Measurements from ENCODE around the gene ANKRD23. TPM values are rescaled to one million over a fixed set of nuclear protein-coding genes. Genes with fewer than 3 reads are reported as not detected.

The ANKRD23 gene
- total and polyA plus RNA-seq, 2 of the 8 experiments (the other 6 are each of a cell fraction or from before 2014, with no cell fraction given) = 3.4 to 3.5 TPM

DNA sequence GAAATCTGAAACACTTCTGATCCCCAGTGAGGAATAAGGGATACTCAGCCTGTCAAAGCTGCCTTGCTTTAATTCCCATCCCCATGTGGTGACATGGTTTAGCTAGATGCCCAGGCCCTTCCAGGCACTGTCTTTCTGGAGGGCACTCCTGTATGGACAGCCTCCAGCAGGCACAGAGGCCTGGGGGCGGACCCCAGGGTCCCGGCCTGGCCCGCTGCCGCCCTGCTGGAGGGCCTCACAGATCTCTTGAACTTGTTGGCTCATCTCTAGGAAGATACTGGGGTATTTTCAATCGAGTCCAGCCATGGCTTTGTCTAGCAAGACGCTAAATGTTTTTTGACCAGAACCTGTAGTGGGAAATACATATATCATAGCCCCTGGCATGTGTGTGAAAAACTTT, 48.7 kb downstream of the ANKRD23 start:
- POLR2A ChIA-PET (ENCODE audit: partially characterized antibody) = no interaction called here
- H3K4me2 ChIP-seq (ENCODE audit: insufficient read depth in 1 of 2, low read depth in 2 of 2, low read length in 2 of 2) = no peak overlapping the region
- no peak overlapping the region for H2BK5ac ChIP-seq (ENCODE audit: low read depth, low read length)
- FAIRE-seq (no peak), DNase-seq (ENCODE audit: low read depth in 1 of 2, low spot score in 2 of 2) (no peak)
- no peak overlapping the region for H2BK120ac ChIP-seq (replicated peaks; ENCODE audit: low read depth, low read length)
- no peaks in the 10 kb centered on the region for H3K79me2 ChIP-seq (ENCODE audit: control insufficient read depth in 1 of 2, insufficient read depth in 2 of 2, low read length in 2 of 2)
- H3K36me3 ChIP-seq (ENCODE audit: control insufficient read depth in 2 of 4, insufficient read depth in 4 of 4, low read length in 3 of 4) = no peaks in the 10 kb centered on the region; a peak in 1 of 8 replicates
- H3K9me3 ChIP-seq (ENCODE audit: insufficient read depth in 2 of 2, low read depth in 1 of 2, low read length in 1 of 2) = no peaks in the 10 kb centered on the region
- H2BK20ac ChIP-seq (ENCODE audit: low read length) = no peak overlapping the region
- H3K27ac ChIP-seq (ENCODE audit: low read depth, low read length) = no peak overlapping the region
- H3K79me1 ChIP-seq (ENCODE audit: low read depth, low read length) = no peaks in the 10 kb centered on the region
- H2AK5ac ChIP-seq (ENCODE audit: low read depth, low read length) = no peak overlapping the region
- no peak overlapping the region for H4K5ac ChIP-seq (ENCODE audit: insufficient read length, low read depth, low read length)
- no peak overlapping the region for H3K14ac ChIP-seq (ENCODE audit: insufficient read length)
- H2AFZ ChIP-seq (ENCODE audit: low read length) = no peak overlapping the region
- H3K18ac ChIP-seq (ENCODE audit: extremely low read depth, low read length) = no peak overlapping the region
- no peaks in the 10 kb centered on the region for H4K20me1 ChIP-seq (replicated peaks in 1 of 2; ENCODE audit: control insufficient read depth in 1 of 2, insufficient read depth in 2 of 2, low read length in 2 of 2)
- H4K8ac ChIP-seq (ENCODE audit: extremely low read depth, insufficient read depth, low read length) = no peak overlapping the region
- no peak overlapping the region for H2BK12ac ChIP-seq (ENCODE audit: low read depth, low read length)
- H2BK15ac ChIP-seq (ENCODE audit: low read length) = no peak overlapping the region
- TF ChIP-seq FOSL1 (IDR thresholded peaks at IDR 0.05; ENCODE audit: insufficient read depth, low read depth, low read length) (no peak), SUZ12 (IDR thresholded peaks at IDR 0.05; ENCODE audit: low read length) (no peak), SIX5 (IDR thresholded peaks at IDR 0.05; ENCODE audit: low read depth, low read length) (no peak), KDM4A (IDR thresholded peaks at IDR 0.05; ENCODE audit: low read depth, low read length, severe bottlenecking) (no peak), BACH1 (IDR thresholded peaks at IDR 0.05; ENCODE audit: low read length) (no peak), CBX8 (IDR thresholded peaks at IDR 0.05; ENCODE audit: borderline replicate concordance, low read depth, low read length) (no peak), HDAC2 (IDR thresholded peaks at IDR 0.05; ENCODE audit: borderline replicate concordance in 1 of 2, low read depth in 2 of 2, low read length in 2 of 2) (no peak), YY1 (IDR thresholded peaks at IDR 0.05; ENCODE audit: low read depth, low read length) (no peak), TBP (IDR thresholded peaks at IDR 0.05; ENCODE audit: low read depth, low read length) (no peak), CTBP2 (IDR thresholded peaks at IDR 0.05; ENCODE audit: borderline replicate concordance, insufficient read depth, insufficient read length, low read length) (no peak), SRF (IDR thresholded peaks at IDR 0.05; ENCODE audit: low read depth, low read length) (no peak), BCL11A (IDR thresholded peaks at IDR 0.05; ENCODE audit: low read depth in 2 of 2, low read length in 2 of 2) (no peak)
- H3K23ac ChIP-seq (ENCODE audit: insufficient read length) = no peak overlapping the region
- no peak overlapping the region for H3K56ac ChIP-seq (replicated peaks; ENCODE audit: insufficient read length, low read depth, low read length)
- H3K9ac ChIP-seq (replicated peaks in 1 of 4; ENCODE audit: extremely low read depth in 1 of 4, low read depth in 3 of 4, low read length in 3 of 4) = no peak overlapping the region
- 85% methylated on average over 6 of the region's 6 CpGs; no CpG with 5 or more reads in 1 of the 2 experiments for WGBS, 2 experiments (ENCODE audit: extremely low coverage in 1 of 2, insufficient coverage in 1 of 2, insufficient read length in 1 of 2, insufficient replicate concordance in 2 of 2, low coverage in 1 of 2, low lambda C conversion rate in 2 of 2, missing lambda C conversion rate in 1 of 2)
- no peaks in the 10 kb centered on the region for H3K23me2 ChIP-seq (ENCODE audit: low read depth, low read length)
- no peaks in the 10 kb centered on the region for H3K27me3 ChIP-seq (replicated peaks in 1 of 4; ENCODE audit: control insufficient read depth in 3 of 4, extremely low read depth in 1 of 4, insufficient read depth in 3 of 4, low read length in 3 of 4)
- no peaks in the 10 kb centered on the region for H3K4me1 ChIP-seq (replicated peaks in 1 of 4; ENCODE audit: control insufficient read depth in 3 of 4, insufficient read depth in 4 of 4, low read length in 3 of 4)
- H3K4ac ChIP-seq (replicated peaks; ENCODE audit: insufficient read length, low read depth, low read length) = no peak overlapping the region
- CTCF ChIA-PET (ENCODE audit: partially characterized antibody) = no interaction called here
- H3K4me3 ChIP-seq (ENCODE audit: extremely low read depth in 1 of 4, insufficient read depth in 2 of 4, low read depth in 3 of 4, low read length in 4 of 4) = no peak overlapping the region
- H4K91ac ChIP-seq (replicated peaks; ENCODE audit: insufficient read length, low read length) = no peak overlapping the region

All from H1 (cell line).